Stimulated activated CD4-positive, alpha-beta T cell treated with anti-CD3 and anti-CD28 coated beads, Interleukin-1b, Interleukin-23, amount 100 ng/mL, for 24 hours (primary cell): ENCODE results near the gene THSD7B.

Experiments used
- DNase-seq, 4 experiments: peaks; one replicate each; pipeline ENCODE4 v3.0.0-alpha.2; 2020; ENCODE audit warnings: low read depth in 4 of 4, low spot score in 1 of 4

THSD7B gene

DNA sequence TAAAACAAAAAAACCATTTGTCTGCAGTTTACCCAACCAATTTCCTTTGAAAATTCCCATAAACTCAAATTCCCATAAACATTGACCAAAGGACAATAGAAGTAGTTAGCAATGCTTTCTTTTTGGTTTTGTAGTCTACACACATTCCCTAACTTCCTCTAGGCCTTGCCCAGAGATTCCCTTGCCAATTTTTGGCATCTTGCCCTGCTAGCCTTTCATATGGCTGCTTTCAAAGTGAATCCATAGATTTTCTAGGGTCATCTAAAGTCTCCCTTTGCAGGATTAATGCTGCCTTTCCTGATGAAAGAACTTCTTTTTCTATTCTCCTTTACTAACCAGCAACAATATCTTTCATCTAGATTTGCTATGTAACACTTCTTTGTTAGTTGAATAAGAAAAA is 33.4 kb downstream of the THSD7B start:
- DNase-seq: no peak

DNA sequence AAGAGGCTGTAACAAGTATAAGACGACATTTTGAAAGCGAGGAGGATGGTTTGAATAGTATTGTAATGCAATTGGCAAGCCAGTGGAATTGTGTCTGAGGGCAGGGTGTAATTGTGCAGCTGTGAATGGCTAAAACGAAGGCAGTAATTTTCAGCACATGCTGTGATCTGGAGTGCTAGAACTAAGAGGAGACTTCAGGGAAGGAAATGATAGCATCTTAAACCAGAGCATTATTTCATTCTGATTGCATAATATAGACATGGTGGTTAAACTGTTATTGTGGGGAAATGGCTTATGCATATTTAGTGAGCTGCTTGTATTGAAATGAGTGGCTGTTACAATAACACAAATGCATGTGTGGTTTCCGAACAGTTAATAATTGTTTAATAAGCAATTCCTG is 36.3 kb downstream of the THSD7B start:
- DNase-seq: no peak

DNA sequence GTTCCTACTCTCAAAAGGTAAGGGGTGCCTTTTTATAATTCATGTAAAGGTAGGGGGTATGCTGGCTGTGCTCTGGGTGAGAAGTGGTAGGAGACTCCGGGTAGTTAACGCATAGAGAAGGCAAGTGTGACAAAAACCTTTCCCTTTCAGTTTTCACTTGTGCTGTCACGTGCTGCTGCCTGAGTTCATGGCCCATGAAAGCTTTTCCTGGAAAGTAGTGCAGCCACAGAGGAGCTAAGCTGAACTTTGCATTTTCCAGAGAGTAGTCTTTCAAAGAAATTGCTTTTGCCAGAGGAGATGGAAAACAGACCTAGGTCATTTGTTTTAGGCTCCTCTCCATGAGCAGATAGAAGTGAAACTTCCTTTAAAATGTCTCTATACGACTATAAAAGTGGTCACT is 44.7 kb downstream of the THSD7B start:
- no peak for DNase-seq

DNA sequence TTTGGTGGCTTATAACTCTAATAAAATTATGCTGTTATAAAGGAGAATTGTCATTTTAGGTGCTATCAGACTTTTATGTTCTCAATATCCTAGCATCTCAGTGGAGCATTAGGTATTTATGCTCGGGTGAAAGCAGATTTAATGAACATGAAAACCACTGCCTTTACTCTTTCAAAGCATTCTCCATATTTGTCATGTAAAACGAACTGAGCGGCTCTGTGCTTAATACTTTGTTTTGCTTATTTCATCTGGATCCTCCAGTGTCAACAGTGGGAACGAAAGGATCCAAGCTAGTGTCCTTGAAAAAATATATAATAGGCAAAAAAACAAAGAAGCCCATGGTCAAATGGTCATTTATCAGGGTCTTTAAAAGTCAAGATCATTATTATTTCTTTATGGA is 53.5 kb downstream of the THSD7B start:
- no peak for DNase-seq

DNA sequence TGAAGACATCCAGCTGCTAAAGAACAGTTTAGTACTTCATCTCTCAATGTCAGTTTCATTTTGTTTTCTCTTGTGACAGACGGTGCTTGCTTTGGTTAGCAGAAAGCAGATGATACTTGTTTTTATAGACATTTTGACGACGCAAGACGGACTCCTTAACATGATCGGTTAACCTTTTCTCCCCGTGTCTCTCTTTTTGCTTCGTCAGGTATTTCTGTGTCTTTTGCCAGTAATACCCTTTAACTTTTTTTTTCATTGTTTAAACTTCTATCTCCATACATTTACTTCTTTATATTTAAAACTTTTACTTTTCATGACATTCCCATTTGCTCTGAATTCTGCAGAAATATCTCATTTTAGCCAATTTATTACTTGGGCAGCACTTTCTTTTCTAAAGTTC is 57.9 kb downstream of the THSD7B start:
- DNase-seq: no peak

DNA sequence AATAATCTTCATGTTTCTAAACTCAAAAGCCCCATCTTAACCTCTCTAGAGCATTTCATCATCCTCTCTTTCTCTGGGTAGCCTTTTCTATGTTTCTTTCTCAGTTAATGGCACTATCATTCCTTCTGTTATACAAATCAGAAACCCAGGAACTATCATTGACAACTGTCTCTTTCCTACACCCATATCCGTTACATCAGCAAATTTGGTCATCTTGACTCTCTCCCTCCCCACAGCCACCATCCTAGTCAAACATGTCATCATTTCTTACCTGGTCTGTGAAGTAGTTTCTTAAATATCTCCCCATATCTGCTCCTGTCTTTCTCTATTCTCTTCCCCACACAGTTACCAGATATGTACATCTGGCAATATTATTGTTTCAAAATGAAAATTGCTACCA is 62.8 kb downstream of the THSD7B start:
- DNase-seq: no peak

DNA sequence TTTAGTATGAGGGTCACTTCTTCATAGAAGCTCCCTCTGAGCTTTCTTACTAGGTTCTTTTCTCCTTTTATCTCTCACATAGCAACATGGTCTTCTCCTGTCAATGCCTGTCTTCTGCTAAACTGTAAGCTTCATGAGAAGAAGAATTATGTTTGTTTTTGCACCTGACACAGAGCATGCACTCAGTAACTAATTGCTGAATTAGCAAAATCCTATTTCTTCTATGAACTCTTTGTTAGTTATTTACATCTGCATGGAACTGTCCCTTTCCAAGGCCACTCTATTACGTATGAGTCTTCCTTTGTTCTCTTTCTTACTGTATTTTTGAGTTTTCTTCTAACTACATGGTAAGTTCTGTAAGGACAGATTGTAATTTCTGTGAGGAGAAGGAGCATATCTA is 63.4 kb downstream of the THSD7B start:
- no peak for DNase-seq

DNA sequence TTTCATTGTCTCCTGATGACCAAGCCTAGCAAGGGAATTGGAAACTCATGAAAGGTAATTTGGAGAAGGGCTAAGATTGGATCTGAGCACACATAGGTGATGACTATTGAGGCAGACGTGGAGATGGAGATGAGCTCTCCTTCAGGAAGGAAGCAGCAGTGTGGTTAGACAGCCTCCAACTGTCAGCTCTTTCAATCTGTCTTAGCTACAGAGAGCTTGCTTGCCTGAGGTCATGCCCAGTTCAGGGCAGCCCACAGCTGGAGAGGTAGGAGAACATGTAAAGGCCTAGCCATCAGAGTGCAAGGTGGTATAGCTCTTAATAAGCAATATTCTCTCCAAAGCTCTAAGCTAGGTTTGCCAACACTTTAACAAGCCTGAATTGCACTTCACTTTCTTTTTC is 79.2 kb downstream of the THSD7B start:
- no peak for DNase-seq

DNA sequence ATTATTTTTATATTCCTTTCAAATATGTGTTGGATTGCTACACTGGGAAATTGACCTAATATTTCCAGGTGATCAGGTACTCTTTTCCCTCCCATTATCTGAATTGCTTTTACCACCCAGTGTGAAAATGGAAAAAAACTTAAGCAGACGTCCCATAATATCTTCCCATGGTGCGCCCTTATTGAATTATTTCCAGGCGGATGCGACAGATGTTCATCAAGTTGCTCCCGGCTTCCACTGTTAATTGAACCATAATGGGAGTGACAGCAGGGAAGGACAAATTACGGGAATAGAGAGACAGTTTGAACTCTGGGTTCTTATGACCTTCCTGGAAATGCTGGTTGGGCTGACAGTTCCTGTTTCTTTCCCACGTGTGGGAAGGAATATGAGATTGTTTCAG is 93.3 kb downstream of the THSD7B start:
- DNase-seq: no peak

DNA sequence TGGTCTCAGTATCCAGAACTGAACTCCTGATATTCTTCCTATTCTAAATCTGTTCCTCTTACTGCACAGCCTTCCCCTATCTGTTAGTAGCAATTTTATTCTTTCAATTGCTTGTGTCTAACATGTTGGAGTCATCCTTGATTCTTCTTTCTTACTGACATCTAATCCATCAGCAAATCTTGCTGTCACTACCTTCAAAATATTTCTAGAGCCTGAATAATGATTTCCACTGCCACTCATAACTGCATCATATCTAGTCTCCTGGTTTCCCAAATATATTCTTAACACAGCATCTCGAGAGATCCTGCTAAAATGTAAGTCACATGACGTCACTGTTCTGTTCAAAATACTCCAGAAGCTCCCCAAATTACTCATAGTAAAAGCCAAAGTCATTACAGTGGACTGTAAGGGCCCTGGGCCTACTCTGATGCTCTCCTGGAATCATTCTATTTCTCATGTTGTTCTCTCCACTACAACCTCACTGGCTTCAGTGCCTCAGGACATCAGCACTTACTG is 95.2 kb downstream of the THSD7B start:
- DNase-seq: no peak

DNA sequence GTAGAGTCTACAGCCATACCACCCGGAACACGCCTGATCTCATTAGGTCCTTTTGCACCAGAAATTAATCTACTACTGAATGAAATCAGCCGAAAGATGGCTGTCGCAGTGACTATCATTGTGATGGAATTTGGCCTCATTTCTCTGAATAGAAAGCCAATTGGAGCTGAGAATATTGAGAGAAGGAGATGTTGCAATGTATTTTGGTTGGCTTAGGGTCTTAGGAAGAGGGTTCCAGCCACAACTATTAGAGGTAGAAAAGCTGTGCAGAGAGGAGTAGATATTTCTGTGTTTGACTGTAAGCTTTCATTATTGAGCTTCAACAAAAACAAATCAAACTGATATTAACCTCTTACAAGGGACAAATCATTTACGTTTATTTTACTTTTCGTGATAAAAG is 98.1 kb downstream of the THSD7B start:
- no peak for DNase-seq

DNA sequence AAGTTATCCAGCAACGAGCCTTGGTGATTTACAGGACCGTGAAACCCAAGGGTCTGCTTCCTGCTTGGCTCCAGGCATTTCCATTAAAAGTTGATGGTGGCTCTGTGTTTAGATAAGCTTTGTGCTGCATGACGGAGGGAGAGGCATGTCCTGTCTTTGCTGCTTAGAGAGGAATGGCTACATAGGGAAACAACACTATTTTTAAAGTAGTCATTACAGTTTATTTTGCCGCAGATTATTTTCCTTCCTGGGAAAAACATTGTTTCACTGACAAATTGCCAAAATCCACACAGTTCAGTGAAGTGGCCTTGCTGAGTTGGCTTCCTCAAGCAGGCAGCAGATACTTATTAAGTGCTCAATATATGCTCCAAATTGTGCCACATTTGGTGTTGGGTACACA is 98.5 kb downstream of the THSD7B start:
- no peak for DNase-seq

DNA sequence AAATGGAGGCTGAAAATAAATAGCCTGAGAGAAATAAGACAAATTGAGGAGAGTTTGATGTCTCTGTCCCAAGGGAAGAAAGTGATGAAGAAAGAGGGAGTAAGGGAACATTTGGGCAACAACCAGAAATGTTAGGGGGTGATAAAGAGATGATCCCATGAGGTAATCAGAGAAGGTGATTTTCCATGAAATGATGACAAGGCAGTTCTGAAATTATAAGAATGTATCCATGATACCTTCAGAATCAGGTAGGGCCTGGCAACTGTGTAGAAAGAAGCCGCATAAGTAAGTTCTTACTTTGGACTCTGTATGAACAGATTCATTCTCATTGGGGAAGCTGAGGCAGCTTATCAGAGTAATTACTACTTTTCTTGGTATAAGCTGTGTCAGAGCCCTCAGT is 106.1 kb downstream of the THSD7B start:
- DNase-seq: no peak

DNA sequence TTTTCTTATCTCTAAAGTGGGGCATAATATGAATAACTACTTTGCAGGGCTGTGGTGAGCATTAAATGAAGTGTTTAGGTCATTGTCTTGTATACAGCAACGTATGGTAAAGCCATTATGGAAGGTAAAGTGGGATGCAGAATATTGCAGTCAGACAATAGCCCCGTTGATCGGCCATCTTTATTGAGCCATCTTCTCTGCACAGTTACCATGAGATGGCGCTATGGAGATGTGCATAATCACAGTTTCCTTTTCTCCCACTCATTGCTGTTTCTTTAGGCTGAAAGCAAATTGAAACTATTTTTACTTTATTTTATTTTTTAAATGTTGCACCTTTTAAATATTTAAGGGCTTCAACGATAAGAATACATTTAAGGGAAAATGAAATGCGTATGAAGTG is 108.9 kb downstream of the THSD7B start:
- no peak for DNase-seq

DNA sequence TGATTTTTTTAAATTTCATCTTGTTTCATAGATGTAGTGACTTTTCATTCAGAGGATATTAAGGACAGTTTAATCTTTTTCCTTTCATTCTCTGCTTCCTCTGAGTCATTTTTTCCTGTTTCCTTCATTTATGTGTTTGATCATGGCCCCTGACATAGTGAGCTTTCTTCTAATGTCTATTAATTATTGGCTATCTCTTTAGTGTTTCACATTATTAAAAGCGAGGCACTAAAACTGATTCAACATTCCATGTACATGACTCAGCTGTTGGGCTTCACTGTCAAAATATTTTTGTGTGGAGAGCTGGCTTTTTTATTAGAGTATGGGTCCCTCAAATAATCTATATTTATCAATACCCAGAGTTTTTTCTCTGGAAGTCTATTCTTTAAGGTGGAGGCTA is 125.8 kb downstream of the THSD7B start:
- DNase-seq: no peak

DNA sequence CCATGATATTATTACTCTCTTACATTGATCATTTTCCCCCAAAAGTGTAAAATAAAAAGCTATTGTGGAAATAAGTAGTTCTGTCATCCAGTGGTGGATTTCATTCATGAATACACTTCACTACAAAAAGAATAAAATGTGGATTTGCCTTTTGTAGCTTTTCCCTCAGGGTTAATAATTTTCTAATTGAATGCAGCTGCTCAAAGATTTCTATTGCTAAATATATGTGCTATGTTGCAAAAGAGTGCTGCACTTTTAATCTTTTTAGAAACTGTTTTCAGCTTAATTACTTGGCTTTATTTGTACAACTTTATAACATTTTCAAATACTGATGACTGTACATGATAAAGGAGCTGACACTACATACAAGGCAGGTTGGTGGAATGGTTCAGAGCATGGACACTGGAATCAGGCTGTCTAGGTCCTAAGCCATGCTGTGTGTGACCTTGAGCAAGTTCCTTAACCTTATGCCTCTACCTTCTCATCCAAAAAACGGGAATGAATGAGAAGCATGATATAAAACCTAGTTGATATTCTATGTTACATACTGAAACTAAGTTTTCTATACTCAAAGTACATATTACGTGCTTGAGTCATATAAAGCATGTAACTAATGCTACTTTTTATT is 128.8 kb downstream of the THSD7B start:
- DNase-seq: no peak

DNA sequence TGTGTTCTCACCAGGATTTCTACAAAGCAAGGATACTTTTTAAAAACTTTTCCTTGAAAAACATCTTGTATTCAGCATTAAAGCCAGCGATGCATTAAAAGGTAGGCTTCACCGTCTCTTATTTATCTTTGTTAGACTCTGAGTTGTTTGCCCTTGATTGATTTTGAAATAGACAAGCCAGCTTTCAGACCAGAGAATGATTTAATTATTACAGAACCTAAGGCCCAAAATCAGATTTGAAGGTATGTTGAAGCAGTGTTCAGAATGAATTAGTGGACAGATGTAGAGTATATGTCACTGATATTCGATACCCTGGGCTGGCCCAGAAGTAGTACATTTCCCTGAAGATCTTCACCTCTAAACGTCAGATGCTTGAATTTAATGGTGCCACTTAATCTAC is 136.4 kb downstream of the THSD7B start:
- no peak for DNase-seq

DNA sequence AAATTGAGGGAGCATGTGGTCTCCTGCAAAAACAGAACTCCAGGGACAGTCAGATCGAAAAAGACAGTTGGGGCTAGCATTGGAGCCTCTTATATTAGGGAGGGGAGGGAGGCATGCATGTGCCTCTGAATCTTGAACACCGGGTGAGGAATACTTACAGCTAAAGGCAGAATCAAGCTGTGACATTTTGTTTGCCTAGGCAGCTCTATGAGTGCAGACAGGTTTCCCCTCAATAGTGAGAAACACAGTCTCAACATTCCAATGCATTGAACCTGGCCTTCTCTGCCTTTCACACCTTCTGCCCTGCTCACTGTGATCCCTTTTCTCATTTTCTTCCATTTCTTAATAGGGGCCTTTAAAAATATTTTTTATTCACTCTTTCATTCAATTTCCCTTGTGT is 140.4 kb downstream of the THSD7B start:
- no peak for DNase-seq

DNA sequence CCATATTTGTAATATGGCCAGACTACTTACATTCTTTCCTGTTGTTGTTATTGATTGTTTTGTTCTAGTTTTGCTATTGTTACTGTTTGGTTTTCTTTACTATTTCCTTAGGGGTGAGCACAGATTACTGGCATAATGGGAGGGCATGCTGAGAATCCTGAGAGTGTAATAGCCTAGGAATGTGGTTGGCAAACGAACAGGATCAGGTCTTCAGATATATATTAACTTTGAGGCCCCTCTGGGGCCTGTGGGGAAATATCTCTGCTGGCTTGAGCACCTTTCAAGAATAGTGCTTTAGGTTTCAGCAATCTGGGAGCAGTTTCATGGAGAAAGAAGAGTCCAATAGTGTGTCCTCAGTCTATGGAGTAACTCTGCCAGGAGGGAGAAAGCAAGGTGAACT is 144.4 kb downstream of the THSD7B start:
- DNase-seq: no peak

DNA sequence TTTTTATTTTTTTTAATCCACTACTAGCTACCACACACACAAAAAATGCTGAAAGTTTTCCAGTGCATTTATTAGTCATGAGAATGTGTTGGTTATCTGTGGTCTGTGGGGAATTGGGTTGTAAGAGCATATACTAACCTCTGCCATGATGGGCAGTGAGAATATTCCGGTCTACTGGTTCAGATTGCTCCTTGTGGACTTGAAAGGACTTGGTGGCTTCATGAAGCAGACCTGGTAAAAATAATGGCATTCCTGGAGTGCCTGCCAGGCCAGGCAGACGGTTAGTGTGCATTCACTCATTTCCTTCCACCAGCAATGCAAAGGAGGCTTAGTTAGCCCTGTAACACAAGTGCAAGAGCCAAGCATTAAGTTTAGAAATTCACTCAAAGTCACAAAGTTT is 150.8 kb downstream of the THSD7B start:
- no peak for DNase-seq

DNA sequence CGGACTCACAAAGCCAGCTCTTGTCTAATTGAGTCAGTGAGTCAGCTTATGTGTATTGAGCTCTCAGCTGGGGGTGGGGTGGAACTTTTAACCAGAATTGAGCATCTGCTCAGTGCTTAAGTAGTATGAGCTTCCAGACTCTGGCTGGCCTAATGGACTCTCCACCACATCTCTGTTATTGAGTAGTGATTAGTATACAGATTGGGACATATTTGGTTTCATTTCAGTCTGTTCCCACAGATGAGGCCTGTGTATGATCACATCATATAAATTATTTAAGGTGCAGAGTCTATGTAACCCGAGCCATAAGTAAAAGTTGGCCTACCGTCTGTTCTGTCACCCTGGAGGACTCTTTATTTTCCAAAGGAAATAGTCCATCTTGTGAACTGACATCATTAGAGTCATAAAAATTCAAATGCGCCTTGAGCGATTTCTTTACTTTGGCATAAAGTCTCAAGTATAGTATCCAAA is 152.1 kb downstream of the THSD7B start:
- no peak for DNase-seq

DNA sequence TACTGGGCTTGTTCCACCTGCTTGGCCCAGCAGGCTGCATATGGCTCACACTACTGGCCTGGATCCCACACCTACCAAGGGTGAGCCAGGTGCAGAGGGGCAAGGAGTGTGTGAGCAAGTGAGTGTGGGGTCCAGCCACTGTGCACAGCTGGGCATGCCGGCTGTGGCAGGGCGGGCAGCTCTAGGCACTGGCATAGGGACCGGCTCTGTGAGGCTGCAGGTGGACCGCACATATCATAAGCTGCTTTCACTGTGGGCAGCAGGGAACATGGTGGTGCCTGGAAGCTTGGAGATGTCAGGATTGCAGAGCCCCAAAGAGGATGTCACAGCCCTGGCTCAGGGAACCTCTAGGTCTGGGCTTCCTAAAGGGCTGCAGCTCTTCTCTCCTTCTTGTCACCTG is 154.3 kb downstream of the THSD7B start:
- no peak for DNase-seq

DNA sequence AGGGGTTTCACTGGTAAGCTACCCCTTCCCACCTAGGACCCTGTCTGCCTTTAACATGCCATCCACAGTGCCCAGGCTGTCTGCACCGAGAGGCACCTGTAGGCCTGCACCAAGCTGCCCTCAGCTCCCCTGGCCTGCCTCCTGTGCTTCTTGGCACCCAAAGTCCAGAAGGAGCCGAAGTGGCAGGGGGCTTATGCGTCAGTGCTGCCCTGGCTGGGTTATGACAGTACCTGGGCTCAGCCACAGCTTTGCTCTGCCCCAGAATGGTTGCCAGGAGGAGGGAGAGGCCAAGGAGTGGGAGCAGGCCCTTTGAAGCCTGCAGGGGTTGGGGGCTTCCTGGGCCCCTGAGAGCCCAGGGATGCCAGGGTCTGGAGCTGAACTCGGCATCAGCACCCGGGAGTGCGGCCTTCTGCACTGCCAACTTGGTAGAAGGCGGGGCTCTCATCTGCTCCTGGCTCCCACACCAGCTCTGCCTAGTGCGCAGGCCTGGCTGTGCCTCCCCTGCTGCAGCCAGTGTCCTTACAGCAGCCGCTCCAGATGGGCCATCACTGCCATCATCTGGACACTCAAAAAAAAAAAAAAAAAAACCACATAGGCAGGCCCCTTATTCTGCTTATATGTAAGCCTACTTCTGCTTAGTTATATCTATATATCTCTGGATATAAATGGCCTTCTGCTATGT is 155.4 kb downstream of the THSD7B start:
- DNase-seq: no peak
